Inflammatory macrophage treated with lipopolysaccharide for 4 hours (primary cell): ENCODE measurements around the gene CCL7.
"Not testable (repeated sequence)": the region's sequence is repeated elsewhere in the genome, so short reads cannot be mapped to it uniquely, and the experiment has no call there.

Experiments
- DNase-seq: peaks from one replicate; pipeline ENCODE4 v3.0.0-alpha.2; 2020

CCL7 gene

DNA sequence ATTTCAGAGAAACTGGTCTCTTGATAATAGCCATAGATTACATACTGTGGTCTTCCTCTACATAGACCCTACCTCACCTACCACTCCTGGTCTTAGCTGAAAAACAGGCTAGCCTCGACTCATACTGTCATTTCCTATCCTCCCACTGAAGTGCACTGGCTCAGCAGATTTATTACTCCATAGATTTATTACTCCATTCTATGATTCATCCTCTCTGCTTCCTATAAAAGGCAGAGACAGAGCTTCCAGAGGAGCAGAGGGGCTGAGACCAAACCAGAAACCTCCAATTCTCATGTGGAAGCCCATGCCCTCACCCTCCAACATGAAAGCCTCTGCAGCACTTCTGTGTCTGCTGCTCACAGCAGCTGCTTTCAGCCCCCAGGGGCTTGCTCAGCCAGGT, at the start of gene CCL7:
TSS of gene CCL7 (plus strand) at position 253 of the 400 bp plus-strand sequence. CDS start at position 323, 70 bp downstream.
- peak; percentile 91 for DNase-seq

- peak; percentile 87 for DNase-seq
Measured at GRCh38 chr17:34220752-34221395, 49.1 kb upstream of the CCL7 start.

GRCh38 chr17:34221411-34221810, 48.6 kb upstream of the CCL7 start:
- DNase-seq, result no peak

DNA sequence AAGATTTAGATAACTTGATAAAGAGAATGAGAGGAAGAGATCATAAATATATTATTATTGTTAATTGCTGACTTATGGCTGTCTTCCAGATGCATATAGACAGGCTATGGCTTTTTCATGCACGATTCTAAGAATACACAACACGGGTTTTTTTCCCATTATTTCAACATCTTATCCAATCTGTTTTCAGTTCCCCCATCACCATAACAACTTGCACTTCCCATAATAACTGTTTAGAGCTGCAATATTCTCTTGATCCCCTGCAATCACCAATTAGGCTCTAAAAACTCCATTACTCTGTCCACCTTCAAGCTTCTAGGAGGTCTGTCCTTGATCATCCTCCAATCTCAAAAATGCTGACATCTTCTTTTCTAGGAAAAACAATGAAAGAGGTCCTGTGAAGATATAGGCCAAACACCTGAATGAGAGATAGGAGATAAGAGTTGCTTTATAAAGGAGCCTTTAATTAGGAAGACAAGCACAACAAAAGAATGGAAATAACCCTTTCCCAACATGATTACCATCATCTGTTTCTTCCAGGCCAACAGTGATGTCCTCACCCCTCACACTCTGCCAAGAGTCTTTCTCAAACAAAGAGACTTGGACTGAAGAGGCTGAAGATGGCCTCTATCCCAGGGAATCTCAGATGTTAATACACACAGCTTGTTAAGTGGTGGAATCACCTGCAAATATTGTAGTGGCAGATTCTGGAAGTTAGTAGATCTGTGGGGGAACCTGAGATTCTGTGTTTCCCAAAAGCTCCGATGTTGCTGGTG, 47.1 kb upstream of the CCL7 start:
- DNase-seq, result peak; percentile 88

- no peak for DNase-seq
Measured at GRCh38 chr17:34225046-34225445, 45.0 kb upstream of the CCL7 start.

DNA sequence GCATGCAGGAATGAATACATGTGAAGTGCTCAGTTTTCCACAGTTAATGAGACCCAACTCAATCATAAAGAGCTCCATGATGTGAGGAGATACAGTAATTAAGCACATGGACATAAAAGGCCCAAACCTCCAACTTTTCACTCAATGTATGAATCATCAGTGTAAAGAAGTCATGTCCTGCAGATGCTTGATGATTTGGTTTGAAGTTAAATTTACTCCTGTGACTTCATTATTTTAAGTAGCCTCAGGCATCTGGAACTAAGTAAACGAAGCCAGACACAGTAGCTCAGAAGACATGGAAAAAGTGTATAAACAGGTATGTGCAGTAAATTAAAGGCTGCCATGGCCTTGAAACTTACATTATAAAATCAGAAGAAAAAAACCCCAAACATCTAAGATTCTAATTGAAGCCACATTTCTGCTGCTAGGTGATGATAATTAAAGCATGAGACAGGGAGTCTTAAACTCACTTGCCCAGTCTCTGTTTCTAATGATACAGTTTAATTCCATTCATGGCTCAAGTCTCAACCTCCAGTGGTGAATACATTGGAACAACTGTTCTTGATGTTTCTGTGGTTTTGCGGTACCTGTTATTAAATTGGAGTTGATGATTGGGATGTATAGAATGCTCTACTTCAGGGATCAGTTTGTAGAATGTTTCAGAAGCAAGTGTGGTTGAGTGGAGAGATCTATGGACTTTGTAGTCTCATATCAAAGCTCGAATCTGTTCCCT, 43.8 kb upstream of the CCL7 start:
- no peak for DNase-seq

DNA sequence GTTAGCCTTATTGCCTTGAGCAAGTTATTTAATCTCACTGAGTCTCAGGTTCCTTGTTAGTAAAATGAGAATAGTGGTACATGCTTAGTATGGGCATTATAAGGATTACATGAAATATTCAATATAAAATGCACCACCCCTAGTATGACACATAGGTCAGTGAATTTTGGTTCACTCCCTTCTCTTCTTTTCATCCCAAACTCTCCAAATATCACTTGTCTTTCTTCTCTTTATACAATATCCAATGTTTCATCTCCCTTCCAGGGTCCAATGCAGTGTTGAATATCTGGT, 43.3 kb upstream of the CCL7 start:
- DNase-seq, result no peak

- DNase-seq, result not testable (repeated sequence)
Measured at GRCh38 chr17:34227293-34227692, 42.7 kb upstream of the CCL7 start.

- no peak for DNase-seq
Measured at GRCh38 chr17:34227707-34228106, 42.3 kb upstream of the CCL7 start.

GRCh38 chr17:34228781-34229180, 41.2 kb upstream of the CCL7 start:
- peak; percentile 87 for DNase-seq

DNA sequence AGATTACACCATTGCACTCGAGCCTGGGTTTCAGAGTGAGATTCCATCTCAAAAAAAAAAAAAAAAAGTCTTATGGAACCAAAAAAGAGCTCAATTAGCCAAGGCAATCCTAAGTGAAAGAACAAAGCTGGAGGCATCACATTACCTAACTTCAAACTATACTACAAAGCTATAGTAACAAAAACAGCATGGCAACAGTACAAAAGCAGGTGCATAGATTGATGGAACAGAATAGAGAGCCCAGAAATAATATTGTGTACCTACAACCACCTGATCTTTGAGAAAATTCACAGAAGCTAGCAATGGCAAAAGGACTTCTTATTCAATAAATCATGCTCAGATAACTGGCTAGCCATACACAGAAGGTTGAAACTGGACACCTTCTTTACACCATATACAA, 39.7 kb upstream of the CCL7 start:
- DNase-seq, result no peak

DNA sequence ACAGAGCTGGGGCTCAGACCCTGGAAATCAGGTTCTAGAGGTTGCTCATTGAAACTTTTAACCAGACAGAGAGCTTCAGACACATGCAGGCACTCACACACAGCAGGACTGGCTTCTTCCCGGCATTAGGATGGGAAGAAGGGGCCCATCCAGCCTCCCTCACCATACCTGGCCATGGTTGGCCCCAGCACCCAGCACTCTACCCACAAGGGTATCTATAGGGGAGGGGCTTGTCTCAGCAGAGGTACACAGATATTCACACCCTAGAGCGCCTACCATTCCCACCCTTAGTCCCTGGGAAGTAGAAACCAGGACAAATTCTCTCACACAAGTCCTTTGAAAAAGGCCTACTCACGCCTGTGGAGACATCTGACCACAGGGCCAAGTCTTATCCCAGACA, 35.4 kb upstream of the CCL7 start:
- DNase-seq, result no peak

DNA sequence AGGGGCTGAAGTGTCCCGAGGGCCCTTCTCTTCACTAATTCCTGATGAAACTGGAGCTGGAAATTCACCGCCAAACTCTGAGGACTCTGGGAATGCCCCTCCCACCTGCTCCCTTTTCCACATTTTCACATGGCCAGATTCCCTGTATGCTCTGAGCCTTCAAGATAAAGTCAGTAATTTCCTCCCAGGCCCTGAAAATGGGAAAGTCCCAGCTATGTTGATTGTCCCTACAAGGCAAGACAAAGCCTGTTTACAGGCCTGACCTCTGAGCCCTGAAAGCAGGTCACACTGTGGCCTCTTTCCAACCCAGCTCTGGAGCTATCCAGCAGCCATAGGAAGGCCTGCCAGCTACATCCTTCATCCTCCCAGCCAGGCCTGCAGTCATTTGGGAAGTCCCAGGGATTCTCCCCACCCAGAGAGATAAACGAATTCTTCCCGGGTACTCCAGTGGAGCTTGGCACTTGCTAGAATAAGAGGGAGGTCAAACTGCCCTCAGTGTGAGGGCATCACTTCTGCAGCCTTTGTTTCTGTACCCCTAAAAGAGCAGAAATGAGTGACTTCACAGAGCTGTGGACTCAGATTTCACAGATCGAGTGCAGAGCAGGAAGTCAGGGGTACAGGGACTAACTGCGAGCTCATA, 34.5 kb upstream of the CCL7 start:
- peak; percentile 73 for DNase-seq

GRCh38 chr17:34236281-34236892, 33.6 kb upstream of the CCL7 start:
- peak; percentile 70 for DNase-seq

DNA sequence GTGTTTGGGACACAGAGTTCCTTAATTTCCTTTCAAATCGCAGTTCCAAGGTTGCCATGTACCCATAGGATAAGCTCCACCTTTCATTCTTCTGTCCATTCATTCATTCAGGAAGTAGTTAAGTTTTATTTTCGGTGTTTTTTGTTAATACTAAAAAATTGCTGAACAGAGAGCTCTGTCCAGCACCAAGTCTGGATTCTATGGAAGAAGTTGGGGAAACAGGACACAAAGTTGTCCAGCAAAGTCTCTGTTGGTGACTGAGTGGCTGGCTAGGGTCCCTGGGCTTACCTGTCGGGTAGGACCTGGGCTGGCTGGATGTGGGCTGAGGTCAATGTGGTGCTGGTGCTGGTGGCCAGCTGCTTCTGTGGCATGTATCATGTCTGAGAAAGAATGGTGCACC, 32.6 kb upstream of the CCL7 start:
- DNase-seq, result no peak

DNA sequence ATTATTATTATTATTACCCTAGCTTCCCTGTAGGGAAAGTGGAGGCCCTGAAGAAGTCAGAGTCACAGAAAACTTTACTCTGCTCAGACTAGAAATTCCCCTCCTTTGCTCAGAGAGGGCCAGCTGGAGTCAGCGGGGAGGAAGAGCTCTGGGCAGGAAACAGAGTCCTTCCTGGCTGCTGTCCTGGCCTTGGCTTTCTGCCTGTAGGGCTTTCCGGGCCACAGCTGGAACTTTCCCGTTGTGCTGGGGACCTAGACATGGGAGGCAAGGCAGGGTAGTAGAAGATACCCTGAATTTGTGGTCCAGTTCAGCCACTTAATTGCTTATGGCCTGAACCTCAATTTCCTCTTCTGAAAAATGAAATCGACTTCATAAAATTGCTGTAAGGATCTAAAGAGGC, 29.0 kb upstream of the CCL7 start:
- peak; percentile 56 for DNase-seq

- peak; percentile 95 for DNase-seq
Measured at GRCh38 chr17:34242587-34243363, 27.2 kb upstream of the CCL7 start.

DNA sequence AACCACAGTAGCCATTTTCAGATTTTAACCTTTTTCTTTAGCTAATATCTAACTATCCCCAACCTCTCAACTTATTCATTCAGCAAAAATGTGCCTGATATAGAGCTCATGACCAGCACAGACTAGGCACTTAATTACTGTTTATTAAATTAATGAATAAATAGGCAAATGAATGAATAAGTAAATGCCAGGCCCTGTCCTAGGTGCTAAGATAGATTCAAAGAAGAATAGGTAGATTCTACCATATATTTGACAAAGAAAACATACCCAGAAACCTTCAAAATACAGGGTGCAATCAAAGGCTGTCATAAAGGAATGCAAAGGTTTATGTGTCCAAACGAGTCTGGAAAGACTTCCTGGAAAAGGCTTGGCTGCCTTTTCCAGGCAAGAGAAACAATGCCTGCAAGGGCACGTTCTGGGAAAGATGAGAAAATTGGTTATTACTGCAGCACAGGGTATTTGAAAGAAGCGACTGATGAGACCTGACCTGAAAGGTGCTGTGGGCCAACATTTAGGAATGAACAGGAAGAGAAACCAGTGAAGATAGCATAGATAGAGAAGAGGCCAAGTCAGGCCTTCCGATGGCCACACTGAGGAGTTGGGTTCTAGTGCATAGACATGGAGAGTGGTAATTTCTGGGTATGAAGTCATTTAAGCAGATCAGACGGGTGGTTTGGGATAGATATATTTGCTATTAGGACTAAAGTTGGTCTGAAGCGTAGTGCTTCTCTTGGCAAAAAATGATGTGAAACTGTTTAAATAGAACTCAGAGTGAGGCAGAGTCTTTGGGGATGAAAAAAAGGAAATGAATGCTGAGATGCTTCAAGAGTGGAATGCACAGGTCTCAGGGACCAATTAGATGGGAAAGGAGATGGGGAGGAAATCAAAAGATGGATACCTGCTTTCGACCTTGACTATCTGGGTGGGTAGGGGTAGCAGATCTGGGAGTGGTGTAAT, 26.4 kb upstream of the CCL7 start:
- DNase-seq, result peak; percentile 77

GRCh38 chr17:34245351-34245905, 24.6 kb upstream of the CCL7 start:
- peak; percentile 80 for DNase-seq

- DNase-seq, result peak; percentile 96
Measured at GRCh38 chr17:34246446-34246845, 23.6 kb upstream of the CCL7 start.

- peak; percentile 94 for DNase-seq
Measured at GRCh38 chr17:34246881-34247280, 23.1 kb upstream of the CCL7 start.
